OCI-LY3 (cell line): ENCODE measurements around the gene RNU5D-1.

ENCODE experiments used
- EZH2phosphoT487 ChIP-seq: fragments of 200-600 bp; shearing (Covaris generic); IDR thresholded peaks from 2 replicates; pipeline ENCODE4 v1.6.1; 2018; ENCODE audit warnings: antibody characterized with exemption, mixed run types, low read depth
- TF ChIP-seq, protein P1 (sequence below): fragments of 200-600, 300-600 bp; sonication (generic); IDR thresholded peaks from 2 replicates; pipeline ENCODE4 v1.5.1; 2014; ENCODE audit warnings: antibody characterized with exemption, low read length, low read depth

GRCh38 chr1:44717156-44717555, 13.8 kb downstream of the RNU5D-1 start:
- TF ChIP-seq, protein P1, sequence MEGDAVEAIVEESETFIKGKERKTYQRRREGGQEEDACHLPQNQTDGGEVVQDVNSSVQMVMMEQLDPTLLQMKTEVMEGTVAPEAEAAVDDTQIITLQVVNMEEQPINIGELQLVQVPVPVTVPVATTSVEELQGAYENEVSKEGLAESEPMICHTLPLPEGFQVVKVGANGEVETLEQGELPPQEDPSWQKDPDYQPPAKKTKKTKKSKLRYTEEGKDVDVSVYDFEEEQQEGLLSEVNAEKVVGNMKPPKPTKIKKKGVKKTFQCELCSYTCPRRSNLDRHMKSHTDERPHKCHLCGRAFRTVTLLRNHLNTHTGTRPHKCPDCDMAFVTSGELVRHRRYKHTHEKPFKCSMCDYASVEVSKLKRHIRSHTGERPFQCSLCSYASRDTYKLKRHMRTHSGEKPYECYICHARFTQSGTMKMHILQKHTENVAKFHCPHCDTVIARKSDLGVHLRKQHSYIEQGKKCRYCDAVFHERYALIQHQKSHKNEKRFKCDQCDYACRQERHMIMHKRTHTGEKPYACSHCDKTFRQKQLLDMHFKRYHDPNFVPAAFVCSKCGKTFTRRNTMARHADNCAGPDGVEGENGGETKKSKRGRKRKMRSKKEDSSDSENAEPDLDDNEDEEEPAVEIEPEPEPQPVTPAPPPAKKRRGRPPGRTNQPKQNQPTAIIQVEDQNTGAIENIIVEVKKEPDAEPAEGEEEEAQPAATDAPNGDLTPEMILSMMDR: no peak
- no peak for TF ChIP-seq EZH2phosphoT487
